ENCODE measurements around the gene DLEC1.
A peak's percentile ranks its signal among the peaks of the same experiment; 100 is the strongest.
"Not testable (repeated sequence)": the region's sequence is repeated elsewhere in the genome, so short reads cannot be mapped to it uniquely, and the experiment has no call there.

DLEC1 gene

GRCh38 chr3:38157595-38157994 lies 118.6 kb downstream of the DLEC1 start:
- no peak overlapping the region for H3K4me3 ChIP-seq (ENCODE audit: low read depth, low read length)
- no peak for TF ChIP-seq CTCF (IDR thresholded peaks at IDR 0.05; ENCODE audit: insufficient read depth, low read depth, low read length, missing control alignments)
- DNase-seq (ENCODE audit: low read depth), result no peak

- no peak for DNase-seq (ENCODE audit: low read depth)
These were observed 119.5 kb downstream of the DLEC1 start for GRCh38 chr3:38158472-38158871.

DNA sequence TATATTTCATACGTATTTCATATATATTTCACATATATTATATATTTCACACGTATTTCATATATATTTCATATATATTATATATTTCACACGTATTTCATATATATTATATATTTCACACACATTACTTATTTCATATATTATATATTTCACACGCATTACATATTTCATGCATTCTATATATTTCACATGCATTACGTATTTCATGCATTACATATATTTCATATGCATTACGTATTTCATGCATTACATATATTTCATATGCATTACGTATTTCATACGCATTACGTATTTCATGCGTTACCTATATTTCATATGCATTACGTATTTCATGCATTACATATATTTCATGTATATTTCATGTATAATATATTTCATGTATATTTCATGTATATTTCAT lies 121.7 kb downstream of the DLEC1 start:
- not testable (repeated sequence) for H3K4me3 ChIP-seq (ENCODE audit: low read depth, low read length); DNase-seq (ENCODE audit: low read depth)

More at GRCh38 chr3:38158472-38158871, 119.5 kb downstream of the DLEC1 start:
- no peak overlapping the region for H3K4me3 ChIP-seq (ENCODE audit: low read depth, low read length)
- no peak for TF ChIP-seq CTCF (IDR thresholded peaks at IDR 0.05; ENCODE audit: insufficient read depth, low read depth, low read length, missing control alignments)

DNA sequence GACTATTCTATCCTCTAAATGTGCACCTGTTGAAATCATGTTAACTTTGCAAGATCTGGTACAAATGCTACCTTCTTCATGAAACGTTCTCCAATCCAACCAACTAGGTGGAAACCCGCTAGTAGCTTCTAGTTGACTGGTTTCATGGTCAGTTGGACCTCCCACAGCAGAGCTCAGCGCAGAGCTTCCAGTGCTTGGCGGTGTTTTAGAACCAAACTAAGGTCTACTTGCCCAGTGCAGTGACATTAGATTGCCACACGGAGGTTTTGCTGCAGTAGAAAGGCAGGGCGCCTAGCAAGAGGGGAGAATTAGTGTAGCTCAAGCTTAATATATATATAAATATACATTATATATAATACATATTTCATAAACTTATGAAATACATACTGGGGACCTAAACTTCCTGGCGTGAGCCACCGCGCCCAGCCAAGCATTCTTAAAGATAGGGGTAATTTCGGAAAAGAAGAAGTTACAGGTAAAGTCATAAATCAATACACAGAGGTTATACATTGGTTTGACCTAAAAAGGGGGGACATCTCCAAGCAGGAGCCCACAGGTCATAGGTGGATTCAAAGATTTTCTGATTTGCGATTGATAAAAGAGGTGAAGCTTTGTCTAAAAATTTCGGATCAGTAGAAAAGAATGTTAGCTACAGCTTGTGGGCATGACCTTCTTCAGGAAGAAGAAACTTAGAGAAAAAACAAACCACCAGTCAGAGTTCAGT lies 124.3 kb downstream of the DLEC1 start:
- peak; percentile 6 for TF ChIP-seq CTCF (IDR thresholded peaks at IDR 0.05; ENCODE audit: insufficient read depth, low read depth, low read length, missing control alignments)
- peak; percentile 35 for DNase-seq (ENCODE audit: low read depth)
- H3K4me3 ChIP-seq (ENCODE audit: low read depth, low read length), result no peak overlapping the region

DNA sequence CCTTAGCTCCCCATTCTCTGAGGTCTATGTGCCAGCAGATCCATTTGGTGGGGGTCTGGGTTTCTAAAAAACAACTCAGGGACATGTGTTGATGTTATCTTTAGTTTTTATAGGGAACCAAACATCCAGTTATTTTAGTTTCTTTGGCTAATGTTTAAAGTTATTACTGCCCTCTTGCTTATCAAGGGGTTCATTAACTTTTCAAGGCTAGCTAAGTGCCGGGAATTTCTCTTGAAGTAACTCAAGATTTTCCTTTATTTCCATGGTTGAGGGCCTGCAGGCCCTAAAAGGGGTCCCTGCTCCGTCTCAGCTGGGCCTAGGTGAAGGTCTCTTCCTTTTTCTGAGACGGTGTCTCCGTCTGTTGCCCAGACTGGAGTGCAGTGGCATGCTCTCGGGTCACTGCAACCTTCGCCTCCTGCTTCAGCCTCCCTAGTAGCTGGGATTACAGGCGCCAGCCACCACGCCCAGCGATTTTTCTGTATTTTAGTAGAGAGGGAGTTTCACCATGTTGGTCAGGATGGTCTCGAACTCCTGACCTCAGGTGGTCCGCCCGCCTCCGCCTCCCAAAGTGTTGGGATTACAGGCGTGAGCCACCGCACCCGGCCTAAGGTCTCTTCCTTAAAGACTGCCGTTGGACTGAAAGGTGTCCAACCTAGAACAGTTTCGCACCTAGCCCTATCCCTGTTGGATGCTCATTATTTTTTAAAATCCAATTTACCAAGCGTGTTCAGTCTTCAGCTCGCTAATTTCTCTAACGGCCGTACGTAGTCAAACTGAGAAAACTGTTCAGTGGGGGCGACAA lies 125.0 kb downstream of the DLEC1 start:
- no peak for DNase-seq (ENCODE audit: low read depth)
- peak overlapping the region; percentile 66 for H3K4me3 ChIP-seq (ENCODE audit: low read depth, low read length)
- TF ChIP-seq CTCF (IDR thresholded peaks at IDR 0.05; ENCODE audit: insufficient read depth, low read depth, low read length, missing control alignments), result no peak

DNA sequence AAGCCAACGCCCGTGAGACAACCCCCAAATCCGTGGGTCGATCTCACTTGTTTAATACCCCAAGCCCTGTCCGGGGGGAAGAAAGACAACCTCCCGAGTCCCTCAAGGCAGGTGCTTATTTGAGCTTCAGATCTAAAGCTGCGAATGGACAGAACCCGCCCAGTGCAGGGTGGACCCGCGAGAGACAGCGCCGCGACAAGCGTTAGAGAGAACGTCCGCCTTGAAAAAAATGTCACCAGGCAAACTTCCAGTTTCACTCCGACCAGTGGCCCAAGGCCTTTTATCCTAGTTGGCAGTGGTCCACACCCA lies 125.6 kb downstream of the DLEC1 start:
- H3K4me3 ChIP-seq (ENCODE audit: low read depth, low read length), result peak overlapping the region; percentile 66
- no peak for DNase-seq (ENCODE audit: low read depth)
- TF ChIP-seq CTCF (IDR thresholded peaks at IDR 0.05; ENCODE audit: insufficient read depth, low read depth, low read length, missing control alignments), result no peak

DNA sequence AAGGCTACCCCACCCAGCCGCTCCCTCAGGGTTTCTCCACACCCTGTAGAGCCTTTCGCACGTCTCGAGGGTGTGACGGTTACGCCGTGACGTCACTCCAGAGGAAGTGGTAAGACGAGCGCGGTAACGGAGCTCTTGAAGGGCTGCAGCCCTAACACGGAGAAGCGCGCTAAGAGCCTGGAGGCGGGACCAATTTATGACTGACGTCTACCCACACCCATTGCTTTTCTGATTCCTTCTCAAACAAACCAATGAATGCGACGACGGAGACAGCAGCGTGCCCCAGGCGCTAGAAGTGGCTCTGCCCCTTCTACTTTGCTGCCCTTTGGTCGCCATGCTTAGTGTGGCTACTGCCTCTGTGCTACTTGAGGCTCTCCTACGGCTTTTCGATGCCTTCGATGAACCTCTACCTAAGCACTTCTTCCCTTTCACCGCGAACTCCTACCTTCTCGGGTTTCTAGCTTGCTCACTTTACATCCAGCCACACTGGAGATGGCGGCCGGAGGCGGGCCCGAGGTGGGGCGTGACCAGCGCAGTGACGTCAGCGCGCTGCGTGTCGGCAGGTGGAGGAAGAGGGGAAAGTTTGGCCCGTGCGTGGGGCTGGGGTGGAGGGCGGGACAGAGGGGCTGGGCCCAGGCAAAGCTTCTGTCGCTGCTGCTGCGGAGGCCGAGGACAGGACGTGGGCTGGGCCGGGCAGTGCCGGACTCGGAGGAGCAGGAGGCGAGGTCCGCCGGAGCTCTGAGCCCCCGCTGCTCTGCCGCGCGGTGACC lies 126.1 kb downstream of the DLEC1 start, which contains the start of gene OXSR1:
Gene OXSR1 (plus strand): TSS at position 586 of the 770 bp plus-strand sequence. CDS start 340 bp downstream, outside the sequence.
- TF ChIP-seq CTCF (IDR thresholded peaks at IDR 0.05; ENCODE audit: insufficient read depth, low read depth, low read length, missing control alignments), result no peak
- DNase-seq (ENCODE audit: low read depth), result peak; percentile 100
- H3K4me3 ChIP-seq (ENCODE audit: low read depth, low read length), result peak within 1 kb of the TSS; percentile 66
